Uterus (tissue), 2 donors: ENCODE data around the gene IQGAP2.

Experiments
- CTCF ChIP-seq, 4 experiments: fragments of 200-600 bp in 2 of 4; fragments of 450-650 bp in 2 of 4; sonication (generic) in 2 of 4; IDR thresholded peaks; one replicate each; pipeline ENCODE4 v1.5.1; 2016 to 2019; ENCODE audit warnings: antibody characterized with exemption in 4 of 4, mild to moderate bottlenecking in 2 of 4, moderate library complexity in 1 of 4
- POLR2A ChIP-seq, 2 donors: fragments of 450-650 bp; IDR thresholded peaks; one replicate each; pipeline ENCODE4 v1.6.1; 2016; ENCODE audit warnings: antibody characterized with exemption in 2 of 2, mild to moderate bottlenecking in 1 of 2, moderate library complexity in 1 of 2

- TF ChIP-seq CTCF (IDR thresholded peaks at IDR 0.05) (no peak), POLR2A (IDR thresholded peaks at IDR 0.05) (no peak)
Observed at GRCh38 chr5:76376148-76376865, 26.8 kb upstream of the IQGAP2 start.
